GM12865 (cell line): ENCODE data around the gene SIGLEC9.

Source experiments
- DNase-seq: peaks from one replicate; pipeline ENCODE4 v3.0.0; 2010; ENCODE audit warnings: low read depth
- H3K4me3 ChIP-seq: 2 replicates; pipeline ENCODE4 v1.5.1; 2011; ENCODE audit warnings: mild to moderate bottlenecking, low read depth, low read length, control low read depth
- TF ChIP-seq, protein P1 (sequence below): IDR thresholded peaks from 2 replicates; pipeline ENCODE4 v1.5.1; 2011; ENCODE audit warnings: low read length, control low read depth, low read depth, inconsistent platforms; ENCODE audit not compliant: insufficient read depth; ENCODE audit errors: missing control alignments

SIGLEC9 gene

DNA sequence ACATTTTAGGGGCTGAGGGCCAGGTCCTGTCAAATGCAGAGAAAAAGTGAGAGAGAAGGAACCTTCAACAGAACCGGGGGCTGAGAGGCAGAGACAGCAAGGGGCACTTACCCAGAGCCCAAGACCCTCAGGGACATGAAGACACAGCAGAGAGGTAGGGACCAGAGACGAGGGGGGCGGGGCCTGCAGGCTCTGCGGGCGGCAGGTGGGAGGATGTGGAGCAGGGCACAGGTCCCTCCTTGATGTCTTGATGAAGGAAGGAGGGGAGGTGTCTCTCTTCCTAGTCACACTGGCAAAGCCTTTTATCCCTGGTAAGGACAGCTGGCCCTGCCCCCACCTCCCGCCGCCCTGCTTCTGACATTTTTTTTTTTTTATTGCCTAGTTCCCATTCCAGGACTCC is 42.1 kb upstream of the SIGLEC9 start, which contains the start of gene KLK14:
Gene KLK14, minus strand, starts transcription at position 277 of the 400 bp plus-strand sequence. Its CDS starts 273 bp downstream, at position 4.
- DNase-seq: no peak
- no peak within 1 kb of the TSS for H3K4me3 ChIP-seq
- TF ChIP-seq, protein P1, sequence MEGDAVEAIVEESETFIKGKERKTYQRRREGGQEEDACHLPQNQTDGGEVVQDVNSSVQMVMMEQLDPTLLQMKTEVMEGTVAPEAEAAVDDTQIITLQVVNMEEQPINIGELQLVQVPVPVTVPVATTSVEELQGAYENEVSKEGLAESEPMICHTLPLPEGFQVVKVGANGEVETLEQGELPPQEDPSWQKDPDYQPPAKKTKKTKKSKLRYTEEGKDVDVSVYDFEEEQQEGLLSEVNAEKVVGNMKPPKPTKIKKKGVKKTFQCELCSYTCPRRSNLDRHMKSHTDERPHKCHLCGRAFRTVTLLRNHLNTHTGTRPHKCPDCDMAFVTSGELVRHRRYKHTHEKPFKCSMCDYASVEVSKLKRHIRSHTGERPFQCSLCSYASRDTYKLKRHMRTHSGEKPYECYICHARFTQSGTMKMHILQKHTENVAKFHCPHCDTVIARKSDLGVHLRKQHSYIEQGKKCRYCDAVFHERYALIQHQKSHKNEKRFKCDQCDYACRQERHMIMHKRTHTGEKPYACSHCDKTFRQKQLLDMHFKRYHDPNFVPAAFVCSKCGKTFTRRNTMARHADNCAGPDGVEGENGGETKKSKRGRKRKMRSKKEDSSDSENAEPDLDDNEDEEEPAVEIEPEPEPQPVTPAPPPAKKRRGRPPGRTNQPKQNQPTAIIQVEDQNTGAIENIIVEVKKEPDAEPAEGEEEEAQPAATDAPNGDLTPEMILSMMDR: no peak

DNA sequence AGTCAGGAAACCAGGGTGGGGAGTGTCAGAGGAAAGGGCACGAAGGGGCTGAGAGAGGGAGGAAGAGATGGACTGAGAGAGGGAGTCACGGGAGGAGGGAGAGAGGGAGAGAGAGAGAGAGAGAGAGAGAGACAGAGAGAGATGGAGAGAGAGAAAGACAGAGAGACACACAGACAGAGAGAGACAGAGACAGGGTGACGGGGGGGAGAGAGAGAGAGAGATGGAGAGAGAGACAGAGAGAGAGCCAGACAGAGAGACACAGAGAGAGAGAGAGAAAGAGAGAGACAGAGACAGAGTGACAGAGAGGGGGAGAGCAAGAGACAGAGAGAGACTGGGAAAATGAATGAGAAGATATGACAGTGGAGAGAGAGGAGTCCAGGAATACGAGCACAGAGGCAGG is 41.5 kb upstream of the SIGLEC9 start:
- DNase-seq: no peak
- TF ChIP-seq, protein P1: no peak
- no peak overlapping the region for H3K4me3 ChIP-seq

DNA sequence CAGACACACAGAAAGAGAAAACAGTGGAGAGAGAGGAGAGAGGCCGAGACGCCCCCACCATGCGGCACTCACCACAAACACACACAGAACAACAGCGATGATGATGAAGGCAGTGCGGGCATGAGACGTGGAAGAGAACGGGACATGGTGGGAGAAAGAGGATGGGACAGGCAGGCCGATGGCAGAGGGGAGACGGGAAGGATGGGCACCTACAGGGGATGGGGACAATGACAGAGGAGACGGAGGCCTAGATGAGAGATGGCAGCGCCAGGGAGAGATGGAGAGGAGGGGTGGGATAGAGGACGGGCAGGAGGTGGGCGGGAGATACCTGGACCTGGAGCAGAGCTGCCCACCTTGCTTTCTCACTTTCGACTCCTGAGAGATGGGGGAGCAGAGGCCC is 40.9 kb upstream of the SIGLEC9 start:
- DNase-seq: no peak
- no peak overlapping the region for H3K4me3 ChIP-seq
- TF ChIP-seq, protein P1: no peak

GRCh38 chr19:51084505-51084904 is 40.2 kb upstream of the SIGLEC9 start:
- DNase-seq: no peak
- no peak overlapping the region for H3K4me3 ChIP-seq
- TF ChIP-seq, protein P1: no peak

DNA sequence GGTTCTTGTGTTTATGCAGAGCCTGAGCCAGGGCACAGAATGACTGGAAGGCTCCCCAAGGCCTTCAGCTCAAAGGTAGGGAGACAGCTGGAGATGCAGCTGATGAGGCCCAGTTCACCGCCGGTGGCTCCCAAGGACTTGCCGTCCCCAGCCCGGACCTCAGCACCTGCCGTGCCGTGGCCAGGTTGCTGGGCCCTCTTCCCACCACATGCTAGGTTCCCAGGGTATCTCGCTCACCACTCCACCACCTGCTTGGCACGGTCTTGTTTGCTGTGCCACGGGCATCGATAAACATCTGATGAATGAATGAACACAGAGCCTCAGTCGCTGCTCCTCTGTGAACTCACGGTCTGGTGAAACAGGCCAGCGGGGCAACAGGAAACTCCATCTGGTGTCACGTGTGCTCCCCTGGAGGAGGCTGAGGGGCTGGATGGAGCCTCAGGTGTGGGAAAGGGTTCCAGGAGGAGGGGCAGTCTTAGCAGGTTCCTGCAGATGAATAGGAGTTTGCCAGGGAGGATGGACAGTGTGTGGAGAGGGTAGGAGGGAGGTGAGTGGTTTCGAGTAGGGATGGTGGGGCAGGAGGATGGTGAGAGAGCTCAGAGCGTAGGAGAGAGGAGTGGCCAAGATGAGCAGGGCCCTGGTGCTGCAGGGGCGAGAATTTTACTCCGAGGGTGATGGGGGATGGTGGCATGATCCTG is 38.4 kb upstream of the SIGLEC9 start:
- TF ChIP-seq, protein P1: no peak
- no peak overlapping the region for H3K4me3 ChIP-seq
- no peak for DNase-seq

DNA sequence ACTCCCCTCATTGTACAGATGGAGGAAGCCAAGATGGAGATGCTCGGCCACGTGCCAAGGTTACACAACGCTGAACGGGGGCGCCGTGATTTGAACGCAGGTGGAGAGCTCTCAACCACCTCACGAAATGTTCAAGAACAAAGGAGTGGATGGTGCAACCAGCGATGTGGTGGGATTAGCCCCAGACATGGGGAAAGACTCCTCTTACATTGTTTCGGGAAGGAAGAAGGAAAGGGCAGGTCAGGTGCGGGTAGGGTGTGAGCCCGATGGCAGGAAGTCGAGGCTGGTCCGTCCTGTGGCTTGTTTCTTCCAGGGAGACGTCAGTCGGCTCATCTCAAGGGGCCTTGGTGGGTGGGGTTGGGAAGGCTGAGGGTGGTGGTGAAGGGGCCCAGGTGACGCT is 34.9 kb upstream of the SIGLEC9 start:
- no peak for DNase-seq
- TF ChIP-seq, protein P1: no peak
- H3K4me3 ChIP-seq: no peak overlapping the region

- H3K4me3 ChIP-seq: no peak overlapping the region
- TF ChIP-seq, protein P1: no peak
- no peak for DNase-seq
Measured at GRCh38 chr19:51090471-51090870, 34.2 kb upstream of the SIGLEC9 start.
